ENCODE measurements around the gene DSTN. TPM values are rescaled to one million over a fixed set of nuclear protein-coding genes. Genes with fewer than 3 reads are reported as not detected.

The DSTN gene
- total RNA-seq: 100 to 1,000 TPM; 174 to 303 TPM
- polyA plus RNA-seq (ENCODE audit: insufficient read length in 2 of 2): 100 to 1,000 TPM; 325 to 405 TPM
- long read RNA-seq, donor 1, transcript DSTN-201 (4 exons, 3,617 nt): major isoform, 215 of 310 reads
- long read RNA-seq, donor 1, transcript DSTN-203 (5 exons, 1,853 nt): minor isoform, 7 of 310 reads
- long read RNA-seq, donor 1, partial matches to known transcripts: 79 of 310 reads
- long read RNA-seq, donor 1, other reads (novel, unspliced or antisense): 9 of 310 reads
- long read RNA-seq, donor 2, transcript DSTN-201 (4 exons, 3,617 nt): major isoform, 76 of 106 reads
- long read RNA-seq, donor 2, partial matches to known transcripts: 29 of 106 reads
- long read RNA-seq, donor 2, other reads (novel, unspliced or antisense): 0 of 106 reads
- long read RNA-seq, donor 3, transcript DSTN-201 (4 exons, 3,617 nt): major isoform, 98 of 176 reads
- long read RNA-seq, donor 3, partial matches to known transcripts: 71 of 176 reads
- long read RNA-seq, donor 3, other reads (novel, unspliced or antisense): 6 of 176 reads
- long read RNA-seq, donor 4, transcript DSTN-201 (4 exons, 3,617 nt): major isoform, 183 of 290 reads
- long read RNA-seq, donor 4, partial matches to known transcripts: 86 of 290 reads
- long read RNA-seq, donor 4, other reads (novel, unspliced or antisense): 18 of 290 reads

DNA sequence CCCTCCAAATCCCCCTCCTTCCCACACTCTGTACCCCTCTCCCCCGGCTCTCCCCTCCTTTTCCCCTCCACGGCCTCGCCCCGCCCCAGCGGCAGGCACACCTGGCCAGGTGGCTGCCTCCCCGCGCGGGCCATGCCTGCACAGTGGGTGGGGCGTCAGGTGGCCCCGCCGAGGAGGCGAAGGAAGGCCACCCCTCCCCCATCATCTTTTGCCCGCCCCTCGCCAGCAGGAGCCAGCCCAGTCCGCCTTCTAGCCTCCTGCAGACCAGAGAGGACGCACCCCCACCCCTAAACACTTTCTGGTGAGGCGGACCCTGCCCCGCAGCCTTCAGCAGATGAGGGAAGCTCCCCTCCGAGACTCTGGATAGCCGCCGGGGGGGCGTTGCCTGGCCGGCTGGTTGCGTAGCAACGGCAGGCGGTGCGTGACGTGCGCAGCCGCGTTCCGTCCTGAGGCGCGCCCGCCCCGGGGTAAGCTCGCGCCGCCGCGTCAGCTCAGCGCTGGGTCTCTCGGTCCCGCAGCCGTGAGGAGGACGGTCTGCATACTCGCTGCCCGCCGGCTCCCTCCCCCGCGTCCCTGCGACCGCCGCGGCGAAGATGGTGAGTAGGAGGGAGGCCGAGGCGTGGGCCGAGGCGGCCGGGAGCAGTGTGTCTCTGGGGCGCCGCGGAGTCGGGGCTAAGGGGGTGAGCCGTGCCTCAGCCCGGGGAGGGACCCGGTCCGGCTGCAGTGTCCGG is at the start of gene DSTN:
TSS of gene DSTN (plus strand) at position 460 of the 731 bp plus-strand sequence. CDS start at position 594, 134 bp downstream.
- Histone ChIP-seq H3K9me3 (ENCODE audit: control insufficient read depth, insufficient read depth, low read length) (no peaks in the 10 kb centered on the region), H3K4me3 (ENCODE audit: low read depth, low read length) (peak within 1 kb of the TSS; percentile 87), H3K36me3 (ENCODE audit: control insufficient read depth, insufficient read depth, low read length) (no peaks in the 10 kb centered on the region), H3K27ac (ENCODE audit: low read depth, low read length) (peak within 1 kb of the TSS; percentile 92), H3K4me1 (ENCODE audit: control insufficient read depth, insufficient read depth, low read length) (peaks cover 5% of the 10 kb centered on the region), H3K27me3 (ENCODE audit: control insufficient read depth, insufficient read depth, low read length) (no peaks in the 10 kb centered on the region)
- DNase-seq (ENCODE audit: low read depth in 4 of 6, low spot score in 6 of 6): peak in 5 of 6 donors; percentile 81 to 97 (median 88)
- under 1% methylated on average over 59 of the region's 70 CpGs for whole genome bisulfite sequencing (ENCODE audit: insufficient coverage)

DNA sequence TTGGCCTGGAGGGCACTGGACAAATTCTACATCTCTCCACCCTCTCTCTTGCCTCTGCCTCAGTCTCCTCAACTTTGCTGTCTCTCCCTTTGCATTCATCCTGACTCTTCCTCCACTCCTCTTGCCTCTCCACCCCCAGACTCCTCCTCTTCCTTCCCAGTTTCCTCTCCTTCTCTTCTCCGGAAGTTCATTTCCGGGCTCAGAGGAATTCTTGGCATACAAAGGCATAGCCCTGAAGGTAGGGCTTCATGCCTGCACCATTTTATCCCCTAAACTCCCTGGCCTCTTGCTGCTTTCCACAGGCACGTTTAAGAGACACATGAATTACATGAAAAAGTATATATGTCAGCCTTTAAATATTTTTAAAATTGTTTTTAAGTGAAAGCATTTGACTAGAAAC is 49.3 kb upstream of the DSTN start:
- no peak for DNase-seq (ENCODE audit: low read depth in 4 of 6, low spot score in 6 of 6)
- 80% methylated on average over 1 of the region's 3 CpGs for WGBS (ENCODE audit: insufficient coverage)
- no peak overlapping the region for H3K27ac ChIP-seq (ENCODE audit: low read depth, low read length)

DNA sequence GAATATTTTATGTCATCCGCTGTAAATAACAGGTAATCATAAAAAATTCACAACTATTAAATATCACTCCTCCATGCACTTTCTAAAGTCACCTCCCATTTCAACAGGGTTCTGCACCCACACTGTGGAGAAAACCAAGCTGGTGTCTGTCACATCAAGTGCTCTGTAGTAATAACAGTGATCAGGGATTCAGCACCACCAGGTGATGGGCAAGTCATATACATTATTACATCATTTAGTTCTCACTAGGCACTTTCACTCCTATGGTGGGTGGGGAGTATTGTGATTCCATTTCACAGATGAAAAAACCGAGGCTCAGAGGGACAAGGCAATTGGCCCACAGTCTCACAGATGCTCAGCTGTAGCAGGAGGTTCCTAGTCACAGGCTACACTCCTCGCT is 47.3 kb upstream of the DSTN start:
- Histone ChIP-seq H3K4me1 (ENCODE audit: control insufficient read depth, insufficient read depth, low read length) (no peaks in the 10 kb centered on the region), H3K9me3 (ENCODE audit: control insufficient read depth, insufficient read depth, low read length) (no peaks in the 10 kb centered on the region), H3K36me3 (ENCODE audit: control insufficient read depth, insufficient read depth, low read length) (no peaks in the 10 kb centered on the region), H3K27ac (ENCODE audit: low read depth, low read length) (no peak overlapping the region), H3K4me3 (ENCODE audit: low read depth, low read length) (no peak overlapping the region), H3K27me3 (ENCODE audit: control insufficient read depth, insufficient read depth, low read length) (no peaks in the 10 kb centered on the region)
- no peak for DNase-seq (ENCODE audit: low read depth in 4 of 6, low spot score in 6 of 6)
- 71% methylated on average over 2 of the region's 3 CpGs for WGBS (ENCODE audit: insufficient coverage)

More for the DNA sequence above, 49.3 kb upstream of the DSTN start:
- Histone ChIP-seq H3K4me1 (ENCODE audit: control insufficient read depth, insufficient read depth, low read length) (no peaks in the 10 kb centered on the region), H3K36me3 (ENCODE audit: control insufficient read depth, insufficient read depth, low read length) (no peaks in the 10 kb centered on the region), H3K27me3 (ENCODE audit: control insufficient read depth, insufficient read depth, low read length) (no peaks in the 10 kb centered on the region), H3K4me3 (ENCODE audit: low read depth, low read length) (no peak overlapping the region), H3K9me3 (ENCODE audit: control insufficient read depth, insufficient read depth, low read length) (no peaks in the 10 kb centered on the region)

DNA sequence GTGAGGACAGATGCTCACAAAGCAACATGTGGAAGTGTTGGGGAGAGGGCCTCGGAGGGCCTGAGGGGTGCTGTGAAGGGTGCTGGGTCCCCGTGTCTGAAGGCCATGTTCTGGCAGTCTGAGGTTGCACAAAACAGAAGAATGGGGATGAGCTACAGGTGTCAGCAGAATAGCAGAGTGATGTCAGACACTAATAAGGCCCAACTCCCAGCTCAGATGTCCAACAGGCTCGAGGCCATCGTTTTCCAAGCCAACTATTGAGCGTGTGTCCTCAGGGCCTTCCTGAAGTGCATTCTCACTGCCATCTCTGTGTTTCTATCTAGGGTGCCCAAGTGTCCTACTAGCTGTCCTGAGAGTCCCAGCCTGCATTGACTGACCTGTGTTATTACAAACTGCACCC is 46.5 kb upstream of the DSTN start:
- no peaks in the 10 kb centered on the region for H3K4me1 ChIP-seq (ENCODE audit: control insufficient read depth, insufficient read depth, low read length)
- H3K36me3 ChIP-seq (ENCODE audit: control insufficient read depth, insufficient read depth, low read length): no peaks in the 10 kb centered on the region
- no peak overlapping the region for H3K4me3 ChIP-seq (ENCODE audit: low read depth, low read length)
- no peak for DNase-seq (ENCODE audit: low read depth in 4 of 6, low spot score in 6 of 6)
- no peak overlapping the region for H3K27ac ChIP-seq (ENCODE audit: low read depth, low read length)
- no peaks in the 10 kb centered on the region for H3K9me3 ChIP-seq (ENCODE audit: control insufficient read depth, insufficient read depth, low read length)
- WGBS (ENCODE audit: insufficient coverage): 84% methylated on average over 5 of the region's 5 CpGs
- no peaks in the 10 kb centered on the region for H3K27me3 ChIP-seq (ENCODE audit: control insufficient read depth, insufficient read depth, low read length)

DNA sequence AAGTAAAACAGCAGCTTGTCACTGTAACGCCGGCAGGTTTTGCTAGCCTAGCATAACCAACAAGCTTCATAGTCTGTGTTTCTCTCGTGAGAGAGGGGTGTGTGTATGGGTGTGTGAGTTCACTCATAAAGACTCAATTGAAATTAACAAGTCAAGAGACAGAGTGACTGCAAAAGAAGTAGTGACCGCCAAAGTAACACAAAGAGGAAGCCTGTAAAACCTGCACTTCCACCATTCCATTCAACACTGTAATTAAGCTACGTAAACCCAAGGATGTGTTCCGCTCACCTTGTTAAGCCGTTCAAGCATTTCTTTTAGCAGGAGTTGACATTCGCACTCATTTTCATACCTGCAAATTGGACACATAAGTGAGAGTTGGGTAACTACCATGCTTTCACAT is 45.3 kb upstream of the DSTN start:
- Histone ChIP-seq H3K27me3 (ENCODE audit: control insufficient read depth, insufficient read depth, low read length) (peaks cover 1% of the 10 kb centered on the region), H3K27ac (ENCODE audit: low read depth, low read length) (no peak overlapping the region), H3K9me3 (ENCODE audit: control insufficient read depth, insufficient read depth, low read length) (no peaks in the 10 kb centered on the region), H3K36me3 (ENCODE audit: control insufficient read depth, insufficient read depth, low read length) (no peaks in the 10 kb centered on the region), H3K4me3 (ENCODE audit: low read depth, low read length) (no peak overlapping the region), H3K4me1 (ENCODE audit: control insufficient read depth, insufficient read depth, low read length) (no peaks in the 10 kb centered on the region)
- DNase-seq (ENCODE audit: low read depth in 4 of 6, low spot score in 6 of 6): no peak
- whole genome bisulfite sequencing (ENCODE audit: insufficient coverage): 88% methylated on average over 2 of the region's 8 CpGs

DNA sequence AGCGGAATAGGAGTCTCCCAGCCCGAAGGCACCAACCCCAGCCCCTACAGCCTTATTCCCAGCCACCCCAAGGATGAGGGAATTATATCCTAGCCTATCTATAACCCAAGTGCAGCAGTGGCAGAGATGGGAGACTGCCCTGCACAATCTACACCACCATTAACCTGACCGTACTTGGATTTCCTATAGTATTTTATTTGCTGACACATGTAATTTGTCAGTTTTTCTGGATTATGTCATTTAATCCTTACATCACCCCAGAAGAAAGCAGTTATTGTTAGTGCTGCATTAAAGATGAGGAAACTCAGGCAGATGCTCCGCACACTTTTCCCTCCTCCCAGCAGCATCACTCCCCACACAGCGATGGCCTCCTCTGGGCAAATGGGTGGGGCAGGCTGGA is 44.7 kb upstream of the DSTN start:
- Histone ChIP-seq H3K9me3 (ENCODE audit: control insufficient read depth, insufficient read depth, low read length) (no peaks in the 10 kb centered on the region), H3K4me3 (ENCODE audit: low read depth, low read length) (no peak overlapping the region), H3K4me1 (ENCODE audit: control insufficient read depth, insufficient read depth, low read length) (no peaks in the 10 kb centered on the region), H3K27me3 (ENCODE audit: control insufficient read depth, insufficient read depth, low read length) (peaks cover 2% of the 10 kb centered on the region), H3K36me3 (ENCODE audit: control insufficient read depth, insufficient read depth, low read length) (no peaks in the 10 kb centered on the region), H3K27ac (ENCODE audit: low read depth, low read length) (no peak overlapping the region)
- WGBS (ENCODE audit: insufficient coverage): 100% methylated on average over 2 of the region's 5 CpGs
- no peak for DNase-seq (ENCODE audit: low read depth in 4 of 6, low spot score in 6 of 6)

DNA sequence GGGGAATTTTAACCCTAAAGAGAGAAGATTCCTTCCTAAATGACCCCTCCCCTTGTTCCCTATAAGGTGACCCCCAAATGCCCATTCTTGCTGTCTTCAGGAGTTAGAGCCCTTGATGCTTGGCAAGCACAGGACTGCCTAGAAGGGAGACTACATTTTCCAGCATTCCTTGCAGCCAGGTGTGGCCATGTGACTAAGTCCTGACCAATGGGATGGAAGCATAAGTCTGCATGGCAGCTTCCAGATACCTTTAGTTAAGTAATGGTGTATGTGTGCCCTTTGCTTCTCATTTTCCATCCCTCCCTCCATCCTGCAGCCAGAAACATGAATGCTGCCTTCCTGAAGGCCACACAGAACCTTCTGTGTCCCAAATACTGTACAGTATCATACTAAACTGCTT is 44.2 kb upstream of the DSTN start:
- Histone ChIP-seq H3K9me3 (ENCODE audit: control insufficient read depth, insufficient read depth, low read length) (no peaks in the 10 kb centered on the region), H3K4me1 (ENCODE audit: control insufficient read depth, insufficient read depth, low read length) (peaks cover 1% of the 10 kb centered on the region), H3K27ac (ENCODE audit: low read depth, low read length) (no peak overlapping the region), H3K27me3 (ENCODE audit: control insufficient read depth, insufficient read depth, low read length) (peaks cover 2% of the 10 kb centered on the region), H3K4me3 (ENCODE audit: low read depth, low read length) (no peak overlapping the region), H3K36me3 (ENCODE audit: control insufficient read depth, insufficient read depth, low read length) (no peaks in the 10 kb centered on the region)
- peak in 2 of 6 donors; percentile 26 to 88 for DNase-seq (ENCODE audit: low read depth in 4 of 6, low spot score in 6 of 6)

DNA sequence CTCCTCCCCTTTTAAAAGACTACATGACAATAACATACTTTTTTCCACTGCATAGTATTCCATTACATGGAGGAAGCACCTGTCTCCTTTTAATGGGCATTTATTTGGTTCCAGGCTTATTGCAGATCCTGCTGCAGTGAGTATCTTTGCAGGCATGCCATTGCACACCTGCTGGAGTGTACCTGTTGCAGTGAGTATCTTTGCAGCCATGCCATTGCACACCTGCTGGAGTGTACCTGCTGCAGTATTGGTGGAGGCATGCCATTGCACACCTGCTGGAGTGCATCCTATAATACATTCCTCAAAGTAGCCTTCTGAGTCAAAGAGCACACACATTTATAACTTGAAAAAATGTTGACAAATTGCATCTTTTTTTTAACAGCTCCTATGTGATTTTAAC is 40.3 kb upstream of the DSTN start:
- Histone ChIP-seq H3K27me3 (ENCODE audit: control insufficient read depth, insufficient read depth, low read length) (peaks cover 2% of the 10 kb centered on the region), H3K36me3 (ENCODE audit: control insufficient read depth, insufficient read depth, low read length) (no peaks in the 10 kb centered on the region), H3K4me3 (ENCODE audit: low read depth, low read length) (no peak overlapping the region), H3K4me1 (ENCODE audit: control insufficient read depth, insufficient read depth, low read length) (peaks cover 10% of the 10 kb centered on the region), H3K27ac (ENCODE audit: low read depth, low read length) (no peak overlapping the region), H3K9me3 (ENCODE audit: control insufficient read depth, insufficient read depth, low read length) (no peaks in the 10 kb centered on the region)
- DNase-seq (ENCODE audit: low read depth in 4 of 6, low spot score in 6 of 6): no peak

DNA sequence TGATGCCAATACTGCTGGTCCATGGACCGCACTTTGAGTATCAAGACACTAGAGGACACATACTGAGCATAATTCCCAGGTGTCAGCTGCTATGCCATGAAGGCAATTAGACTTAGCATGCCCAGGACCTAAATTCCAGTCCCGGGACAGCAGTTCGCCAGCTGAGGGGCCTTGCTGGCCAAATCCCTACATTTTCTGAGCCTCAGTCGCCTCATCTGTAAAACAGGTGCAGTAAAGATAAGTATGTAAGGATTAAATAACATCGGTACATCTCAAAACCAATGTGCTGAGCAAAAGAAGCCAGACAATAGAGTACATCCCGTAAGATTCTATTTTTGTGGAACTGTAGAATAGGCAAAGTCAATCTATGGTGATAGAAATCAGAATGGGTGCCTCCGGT is 39.7 kb upstream of the DSTN start:
- no peak overlapping the region for H3K27ac ChIP-seq (ENCODE audit: low read depth, low read length)

More for the DNA sequence above, 39.7 kb upstream of the DSTN start:
- H3K27me3 ChIP-seq (ENCODE audit: control insufficient read depth, insufficient read depth, low read length): peaks cover 2% of the 10 kb centered on the region
- DNase-seq (ENCODE audit: low read depth in 4 of 6, low spot score in 6 of 6): no peak
- H3K9me3 ChIP-seq (ENCODE audit: control insufficient read depth, insufficient read depth, low read length): no peaks in the 10 kb centered on the region
- 87% methylated on average over 5 of the region's 7 CpGs for WGBS (ENCODE audit: insufficient coverage)
- peaks cover 10% of the 10 kb centered on the region for H3K4me1 ChIP-seq (ENCODE audit: control insufficient read depth, insufficient read depth, low read length)
- H3K36me3 ChIP-seq (ENCODE audit: control insufficient read depth, insufficient read depth, low read length): no peaks in the 10 kb centered on the region
- no peak overlapping the region for H3K4me3 ChIP-seq (ENCODE audit: low read depth, low read length)
